Left renal cortex interstitium (tissue), 4 donors: ENCODE results near the gene TPD52L1. TPM values are rescaled to one million over a fixed set of nuclear protein-coding genes. Genes with fewer than 3 reads are reported as not detected.

Experiments used
- DNase-seq, 4 donors: peaks; one replicate each; pipeline ENCODE4 v3.0.0-alpha.2; 2013; ENCODE audit warnings: low read depth in 4 of 4, low spot score in 2 of 4, missing footprints in 1 of 4
- polyA plus RNA-seq, 4 donors: library from polyadenylated mRNA; unstranded; fragments of 120-200 nt; gene quantifications; one replicate each; pipeline ENCODE4 v1.2.1, GENCODE V29; 2013; ENCODE audit not compliant: insufficient read length in 4 of 4

The TPD52L1 gene
- polyA plus RNA-seq, 4 donors: 77.5 to 116 (median 97.5) TPM

DNA sequence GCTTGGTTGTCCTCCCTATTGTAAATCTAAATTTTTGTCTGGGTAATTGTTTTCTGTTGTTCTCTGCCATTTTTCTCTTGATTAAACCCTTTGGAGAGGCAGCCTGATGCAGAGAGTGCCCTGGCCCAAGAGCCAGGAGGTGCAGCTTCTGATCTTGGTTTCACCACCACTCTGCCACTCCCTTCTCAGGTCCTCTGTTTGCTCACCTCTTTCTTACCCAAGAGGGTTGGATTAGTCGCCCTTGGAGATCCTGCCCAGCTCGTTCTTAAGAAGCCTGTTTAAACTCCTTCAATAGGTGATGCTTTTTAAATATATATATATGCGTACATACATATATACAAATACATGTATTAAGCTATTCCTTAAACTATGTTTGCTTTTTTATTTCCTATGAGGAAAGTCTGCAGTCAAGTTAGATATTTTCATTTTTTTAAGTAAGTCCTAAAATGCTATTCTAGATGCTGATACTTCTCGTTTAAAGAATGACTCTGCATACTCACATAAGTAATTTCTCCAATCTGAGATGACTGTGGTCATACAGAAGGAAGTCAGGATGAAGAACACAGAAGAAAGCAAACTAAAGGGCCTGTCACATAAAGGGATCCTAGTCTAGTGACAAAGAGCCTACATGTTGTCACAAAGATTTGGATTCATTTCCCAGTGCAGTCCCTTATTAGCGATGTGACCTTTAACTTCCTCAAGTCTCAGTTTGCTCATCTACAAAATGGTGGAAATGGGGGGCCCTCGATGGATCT is 19.9 kb downstream of the TPD52L1 start:
- DNase-seq: no peak

DNA sequence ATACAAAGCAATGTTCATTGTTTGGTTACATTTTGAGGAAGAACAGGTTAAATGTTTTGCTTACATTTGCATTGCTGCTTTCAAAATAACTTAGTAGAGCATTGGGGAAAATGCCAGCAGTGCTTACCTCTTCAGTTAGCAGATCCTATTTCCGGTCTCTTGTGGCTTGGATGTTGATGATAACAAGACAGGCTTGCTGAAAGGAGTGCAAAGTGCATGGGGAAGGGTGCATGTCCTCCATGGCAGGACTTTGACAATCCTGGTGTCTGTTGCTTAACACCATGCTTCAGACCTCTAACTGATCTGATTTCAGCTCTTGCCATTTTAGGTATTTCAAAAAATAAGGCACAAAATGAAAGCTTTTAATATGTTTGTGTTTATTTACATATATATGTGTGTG is 21.1 kb downstream of the TPD52L1 start:
- no peak for DNase-seq

DNA sequence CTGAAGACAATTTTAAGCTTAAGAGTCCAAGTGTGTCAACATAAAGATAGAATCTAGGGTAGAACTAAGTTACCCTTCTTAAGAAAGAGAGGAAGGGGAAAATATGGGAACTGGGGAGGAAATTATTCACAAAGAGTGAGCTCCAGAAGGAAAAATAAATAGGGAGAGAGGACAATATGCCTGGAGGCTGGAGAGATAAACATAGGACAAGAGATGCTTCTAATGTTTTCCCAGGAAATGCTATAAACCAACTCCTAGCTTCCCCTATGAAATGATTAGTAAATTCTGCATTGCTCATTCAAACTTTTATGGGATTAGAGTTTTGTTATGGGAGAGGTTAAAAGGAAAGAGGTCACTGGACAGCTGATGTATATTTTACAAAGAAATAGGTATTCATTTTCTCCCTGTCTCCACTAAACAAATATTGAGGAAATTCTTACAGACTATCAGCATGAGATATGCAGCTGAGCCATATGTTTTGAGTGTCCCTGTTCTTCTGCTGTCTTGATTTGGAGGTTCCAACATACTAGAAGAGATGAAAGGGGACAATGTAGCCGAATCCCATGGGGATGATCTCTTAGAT is 22.0 kb downstream of the TPD52L1 start:
- DNase-seq: no peak

DNA sequence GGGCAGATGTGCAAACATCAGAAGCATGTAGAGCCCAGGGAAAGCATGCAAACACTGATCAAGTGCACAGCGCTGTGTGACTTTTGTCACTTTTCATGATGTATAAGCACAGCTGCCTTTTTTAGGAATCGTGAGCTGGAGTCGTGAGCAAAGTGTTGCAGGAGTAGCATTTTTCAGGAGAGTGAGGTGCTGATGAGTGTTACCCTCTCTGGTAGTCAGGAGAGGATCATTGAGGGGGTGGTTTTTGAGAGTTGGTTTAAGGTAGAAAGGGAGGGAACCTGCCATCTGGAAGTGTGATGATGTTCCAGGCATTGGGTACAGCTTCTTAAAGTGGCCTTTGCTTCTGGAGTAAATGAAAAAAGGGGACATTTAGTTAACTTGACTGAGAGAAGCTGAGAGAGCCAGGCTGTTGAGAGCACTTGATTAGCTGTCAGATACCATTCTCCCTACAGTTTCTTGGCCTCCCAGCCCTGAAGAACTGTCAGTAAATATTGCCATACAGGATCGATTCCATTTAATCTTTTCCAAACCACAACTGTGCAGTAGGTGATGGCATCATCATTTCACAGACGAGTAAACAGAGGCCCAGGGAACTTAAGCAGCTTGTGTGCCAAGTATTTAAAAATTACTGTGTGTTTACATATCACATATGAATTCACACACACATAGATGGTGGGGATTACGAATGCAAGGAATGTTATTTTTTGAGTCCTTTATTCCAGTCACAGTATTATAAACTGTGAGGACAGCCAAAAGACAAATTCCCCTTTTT is 28.9 kb downstream of the TPD52L1 start:
- DNase-seq: no peak

DNA sequence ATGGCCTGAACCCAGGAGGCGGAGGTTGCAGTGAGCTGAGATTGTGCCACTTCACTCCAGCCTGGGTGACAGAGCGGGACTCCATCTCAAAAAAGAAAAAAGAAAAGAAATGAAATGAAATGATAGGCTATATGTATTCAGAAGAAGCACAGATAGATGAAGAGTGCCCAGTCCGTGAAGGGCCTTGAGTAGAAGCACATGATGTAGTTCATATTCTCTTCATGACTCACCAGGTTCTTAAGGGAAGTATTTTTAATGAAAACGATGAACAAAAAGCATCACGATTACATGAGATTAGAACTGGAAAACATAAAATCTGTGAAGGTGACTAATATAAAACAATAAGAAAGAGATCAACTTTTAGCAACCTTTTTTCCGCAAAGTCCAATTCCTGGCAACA is 29.8 kb downstream of the TPD52L1 start:
- DNase-seq: no peak

DNA sequence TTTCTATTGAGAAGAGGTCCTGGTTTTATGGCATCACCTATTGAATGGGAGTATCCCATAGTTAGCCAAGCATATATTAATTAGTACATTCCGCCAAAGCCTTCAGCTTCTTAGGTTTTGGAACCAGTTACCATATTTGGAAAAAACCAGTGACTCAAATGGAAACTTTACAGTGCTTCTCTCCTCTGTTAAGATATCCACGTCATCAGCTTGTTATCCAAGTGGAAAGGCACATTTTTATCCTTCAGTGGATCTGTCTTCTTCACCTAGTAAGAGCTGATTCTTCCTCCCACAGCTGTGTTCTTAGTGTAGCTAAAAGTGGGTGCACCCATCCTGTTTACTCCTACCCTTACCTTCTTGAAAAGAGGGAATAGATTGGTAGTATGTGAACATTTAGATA is 34.5 kb downstream of the TPD52L1 start:
- no peak for DNase-seq

DNA sequence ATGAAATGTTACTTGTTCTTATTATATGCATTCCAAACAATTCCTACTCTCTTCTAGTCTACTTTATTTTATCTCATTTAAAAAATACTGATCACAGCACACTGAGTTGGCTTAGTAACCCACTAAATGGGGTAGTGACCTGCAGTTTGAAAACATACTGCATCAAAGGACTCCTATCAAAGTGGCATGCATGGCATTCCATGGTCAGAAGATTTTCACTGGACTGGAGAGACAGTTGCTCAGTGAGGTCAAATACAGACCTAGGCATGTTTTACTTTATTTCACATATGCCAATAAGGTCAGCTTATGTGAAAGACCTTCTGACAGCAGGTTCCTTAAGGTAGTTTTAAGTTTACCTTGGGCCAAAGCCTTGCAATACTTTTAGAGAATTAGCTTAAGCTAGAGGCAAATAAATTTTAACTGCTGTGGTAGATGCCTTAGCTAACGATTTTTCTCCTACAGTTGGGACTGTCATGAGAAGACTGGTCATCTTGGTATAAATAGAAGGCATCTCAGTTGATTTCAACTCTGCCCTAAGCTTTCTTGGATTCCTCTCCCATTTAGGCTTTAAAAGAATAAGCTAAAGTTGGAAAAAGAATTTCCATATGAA is 35.1 kb downstream of the TPD52L1 start:
- DNase-seq: no peak

DNA sequence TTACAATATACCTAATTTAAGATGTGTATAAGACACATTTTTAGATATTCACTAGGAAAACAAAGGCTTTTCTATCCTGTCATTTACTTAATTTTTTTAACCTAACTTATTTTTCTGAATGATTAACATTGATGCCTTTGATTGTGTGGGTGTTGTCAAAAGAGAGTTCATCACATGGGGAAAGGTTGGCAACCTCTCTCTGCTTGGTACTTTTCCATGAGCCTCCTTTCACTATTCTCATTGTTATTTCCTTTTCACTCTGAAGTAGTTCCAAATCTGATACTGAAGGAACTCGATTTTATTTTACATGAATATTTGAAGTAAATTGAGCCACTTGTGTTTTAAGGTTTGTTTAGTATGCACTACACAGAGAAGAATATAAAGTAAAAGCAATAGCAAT is 35.9 kb downstream of the TPD52L1 start:
- DNase-seq: no peak

DNA sequence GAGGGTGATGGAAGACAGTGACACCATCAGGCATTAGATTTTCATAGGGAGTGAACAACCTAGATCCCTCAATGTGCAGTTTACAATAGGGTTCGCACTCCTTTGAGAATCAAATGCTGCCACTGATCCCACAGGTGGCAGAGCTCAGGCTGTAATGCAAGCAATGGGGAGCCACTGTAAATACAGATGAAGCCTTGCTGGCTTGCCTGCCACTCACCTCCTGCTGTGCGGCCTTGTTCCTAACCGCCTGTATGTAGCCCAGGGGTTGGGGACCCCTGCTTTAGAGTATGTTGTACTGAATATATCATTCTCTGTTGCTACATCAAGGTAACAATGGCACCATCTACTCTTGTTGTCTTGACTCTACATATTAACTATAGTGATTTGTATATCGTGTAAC is 37.1 kb downstream of the TPD52L1 start:
- no peak for DNase-seq

DNA sequence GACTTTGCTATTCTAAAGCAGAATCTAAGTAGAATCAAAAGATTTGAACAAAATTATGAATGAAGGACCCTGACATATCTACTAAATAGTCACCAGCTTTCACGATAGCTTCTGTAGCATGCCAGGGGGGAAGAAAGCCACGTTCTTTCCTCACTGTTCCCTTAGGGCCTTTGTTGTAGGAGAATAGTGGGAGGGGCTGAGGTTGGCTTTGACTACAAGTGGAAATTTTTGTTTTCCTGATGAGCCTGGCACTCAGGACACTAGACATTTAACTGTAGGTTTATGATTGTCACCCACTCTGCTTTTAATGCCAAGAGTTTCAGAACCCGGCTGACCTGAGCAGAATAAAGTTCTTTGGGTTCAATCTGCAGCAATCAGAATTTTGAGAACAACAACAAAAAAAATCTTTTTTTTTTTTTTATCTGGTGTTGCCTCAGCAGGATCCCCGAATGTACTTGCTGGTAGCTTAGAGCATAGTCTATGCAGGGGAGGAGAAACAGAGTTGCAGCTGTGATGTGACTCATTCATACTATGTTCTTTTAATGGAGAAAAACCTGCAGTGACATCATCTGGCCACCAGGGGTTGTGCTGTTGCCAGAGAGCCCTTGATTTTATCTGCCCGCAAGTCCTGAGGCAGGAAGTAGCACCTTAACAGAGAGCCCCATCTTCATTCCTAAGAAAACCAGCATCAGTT is 38.5 kb downstream of the TPD52L1 start:
- DNase-seq: no peak

DNA sequence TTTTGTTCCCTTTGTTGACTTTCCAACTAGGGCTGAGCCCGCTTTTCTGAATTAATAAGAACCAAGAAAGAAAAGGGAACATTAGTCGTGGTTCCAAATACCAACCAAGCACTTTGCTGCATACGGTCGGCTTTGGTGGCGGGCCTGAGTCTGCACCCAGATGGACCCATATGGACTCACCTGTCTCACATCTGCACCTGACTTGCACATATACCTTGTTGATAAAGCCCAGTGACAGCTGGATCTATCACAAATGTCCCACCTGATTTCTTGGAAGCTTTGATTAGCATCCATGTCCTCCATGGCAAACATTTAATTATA is 39.0 kb downstream of the TPD52L1 start:
- no peak for DNase-seq

DNA sequence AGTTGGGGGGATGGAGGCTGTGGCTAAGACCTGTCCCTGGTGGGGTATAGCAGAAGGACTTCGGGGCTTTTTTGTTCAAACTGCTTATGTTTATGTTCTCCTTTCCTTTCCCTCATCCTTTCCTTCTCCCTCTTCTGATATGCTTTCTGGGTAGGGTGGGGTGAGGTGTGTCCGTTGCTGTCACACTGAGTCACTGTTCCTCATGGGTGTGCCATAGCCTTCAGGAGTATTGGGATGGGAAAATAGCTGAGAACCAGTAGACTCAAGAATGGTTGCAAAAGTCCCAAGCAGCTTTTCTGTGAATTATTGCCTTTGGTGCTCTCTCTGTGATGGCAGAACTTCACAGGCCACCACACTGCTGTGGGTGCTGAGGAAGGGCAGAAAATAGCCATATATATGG is 39.6 kb downstream of the TPD52L1 start:
- DNase-seq: no peak

DNA sequence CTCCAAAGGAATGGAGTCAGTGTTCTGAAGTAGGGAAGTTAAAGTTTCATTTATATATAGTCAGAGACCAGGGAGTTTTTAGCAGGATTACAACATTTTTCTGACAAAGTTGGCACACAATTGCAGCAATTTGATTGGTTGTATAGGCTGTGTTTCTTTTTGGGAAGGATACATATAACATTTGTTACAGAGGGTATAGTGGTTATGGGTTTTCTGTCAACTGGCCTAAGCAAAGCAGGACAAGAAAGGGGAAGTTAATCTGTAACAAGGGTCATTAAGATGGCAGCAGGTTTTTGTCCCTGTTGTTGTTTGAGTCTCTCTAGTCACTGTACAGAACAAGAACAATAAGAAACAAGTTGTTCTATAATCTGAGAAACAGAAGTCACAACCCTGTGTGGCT is 41.4 kb downstream of the TPD52L1 start:
- DNase-seq: no peak

DNA sequence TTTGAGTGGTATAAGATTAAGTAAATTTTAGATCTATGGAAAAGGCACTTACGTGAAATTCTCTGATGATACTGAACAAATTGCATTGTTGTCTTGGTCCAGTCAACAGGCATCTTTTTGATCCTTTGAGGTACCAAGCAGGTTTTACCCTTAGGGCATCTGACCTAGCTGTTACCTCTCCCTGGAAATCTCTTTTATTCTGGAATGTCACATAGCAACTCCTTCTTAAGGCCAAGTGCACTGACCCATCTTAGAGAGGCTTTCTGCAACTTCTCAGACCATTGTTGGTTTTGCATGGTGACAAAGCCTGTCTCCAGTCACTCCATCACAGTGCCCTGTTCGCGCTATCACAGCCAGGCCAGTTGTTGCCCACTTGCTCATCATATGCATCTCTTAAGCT is 42.0 kb downstream of the TPD52L1 start:
- no peak for DNase-seq

DNA sequence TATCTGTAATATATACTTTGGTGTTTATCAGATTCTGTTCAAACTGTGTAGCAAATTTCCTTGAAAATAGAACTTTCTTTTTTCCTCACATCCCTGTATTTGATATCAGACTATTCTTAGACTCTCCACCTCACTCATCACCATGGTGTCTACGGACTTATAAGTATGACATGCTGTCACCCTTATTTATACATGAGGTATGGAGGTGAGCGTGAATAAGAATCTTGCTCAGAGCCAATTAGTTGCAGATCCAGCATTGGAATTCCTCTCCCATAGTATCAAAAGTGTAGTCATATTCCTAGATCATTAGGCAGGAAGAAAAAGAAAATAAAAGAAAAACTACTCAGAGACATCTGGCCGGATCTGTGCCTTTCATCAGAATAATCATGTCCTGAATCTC is 43.0 kb downstream of the TPD52L1 start:
- no peak for DNase-seq

DNA sequence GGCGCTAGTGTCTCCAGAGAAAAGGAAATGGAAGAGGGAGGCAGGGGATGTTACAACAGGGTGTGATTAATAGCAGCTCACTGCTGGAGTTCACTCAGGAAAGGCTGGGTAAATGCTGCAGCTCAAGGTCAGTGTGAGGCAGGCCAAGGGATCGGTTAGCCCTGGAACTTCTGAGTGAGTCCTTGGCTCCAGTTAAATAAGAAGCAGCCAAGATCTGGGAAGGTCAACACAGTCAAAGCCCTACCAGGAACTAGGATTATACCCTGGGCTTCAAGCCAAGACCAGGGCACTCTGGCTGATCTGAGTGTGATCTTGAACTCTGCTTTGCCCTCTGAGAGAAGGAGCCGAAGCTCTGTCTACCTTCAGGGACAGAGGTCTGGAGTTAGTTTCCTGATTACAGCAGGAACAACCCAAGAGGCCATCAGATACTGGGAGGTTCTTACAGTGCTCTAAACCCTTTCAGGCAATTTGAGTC is 44.3 kb downstream of the TPD52L1 start:
- DNase-seq: peak in 1 of 4 donors; percentile 7

DNA sequence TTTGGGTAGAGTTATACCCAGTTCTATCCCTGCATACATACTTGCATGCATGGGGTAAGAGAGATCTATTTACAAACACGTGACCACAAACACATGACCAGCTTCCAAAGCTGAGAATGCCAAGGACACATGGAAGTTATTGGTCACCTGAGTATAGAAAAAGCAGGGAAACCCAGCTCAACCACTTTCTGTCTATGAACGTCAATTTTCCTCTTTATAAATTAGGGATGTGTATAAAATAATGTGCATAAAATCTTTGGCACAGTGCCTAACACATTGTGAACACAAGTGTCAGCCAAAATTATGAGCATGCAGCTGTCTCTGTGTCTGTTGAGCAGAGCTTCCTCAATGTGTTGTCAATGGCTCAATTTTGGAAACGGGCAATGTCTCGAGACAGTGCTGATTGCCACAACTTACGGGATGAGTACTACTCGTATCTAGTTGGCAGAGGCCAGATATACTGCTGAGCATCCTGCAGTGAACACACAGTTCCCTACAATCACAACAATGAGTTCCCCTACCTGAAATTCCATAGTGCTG is 44.9 kb downstream of the TPD52L1 start:
- no peak for DNase-seq

DNA sequence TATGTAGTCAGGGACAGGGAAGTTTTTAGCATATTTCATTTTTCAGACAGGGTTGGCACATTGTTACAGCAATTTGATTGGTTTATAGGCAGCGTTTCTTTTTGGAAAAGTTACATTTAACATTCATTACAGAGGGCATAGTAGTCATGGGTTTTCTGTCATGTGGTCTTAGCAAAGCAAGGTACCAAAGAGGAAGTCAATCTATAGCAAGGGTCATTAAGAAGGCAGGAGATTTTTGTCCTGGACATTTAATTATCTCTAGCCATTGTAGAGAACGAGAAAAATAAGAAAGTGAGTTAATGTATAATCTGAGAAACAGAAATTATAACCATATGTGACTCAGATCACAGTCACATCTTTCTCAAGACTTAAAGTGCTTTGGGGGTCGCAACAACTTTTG is 47.4 kb downstream of the TPD52L1 start:
- no peak for DNase-seq

DNA sequence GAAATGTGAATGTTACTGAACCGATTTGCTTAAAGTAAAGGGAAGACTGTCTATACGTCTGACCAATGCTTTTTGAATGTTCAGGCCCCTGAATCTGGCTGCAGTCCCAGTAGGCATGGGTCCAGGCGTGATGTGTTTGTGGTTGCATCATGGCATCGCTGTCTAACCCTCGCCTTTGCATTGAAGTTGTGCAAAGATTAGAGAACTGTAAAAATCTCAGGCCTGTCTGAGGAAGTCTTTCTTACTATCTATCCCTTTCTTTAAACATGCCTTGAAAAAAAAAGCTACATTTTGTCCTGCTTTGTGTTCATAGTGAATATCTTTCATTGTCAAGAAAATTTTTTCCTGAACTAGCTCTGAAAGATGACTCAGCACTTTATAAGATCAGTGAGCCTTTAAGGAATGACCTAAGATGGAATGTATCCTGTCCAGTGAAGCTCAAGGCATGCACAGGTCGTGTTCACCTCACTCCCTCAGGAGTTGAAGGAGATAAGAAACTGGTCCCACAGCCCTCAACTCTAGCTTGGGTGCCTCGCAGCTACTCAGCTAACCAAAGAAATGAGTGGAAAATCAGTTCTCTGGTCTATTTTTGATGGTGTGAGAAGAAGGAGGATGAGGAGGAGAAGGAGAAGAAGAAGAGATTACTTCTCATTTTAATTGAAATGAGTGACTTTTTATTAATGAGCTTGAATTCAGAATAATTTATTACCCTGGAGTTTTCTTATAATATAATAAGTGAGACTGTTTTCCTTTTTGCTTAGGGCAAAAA is 48.6 kb downstream of the TPD52L1 start:
- DNase-seq: no peak

DNA sequence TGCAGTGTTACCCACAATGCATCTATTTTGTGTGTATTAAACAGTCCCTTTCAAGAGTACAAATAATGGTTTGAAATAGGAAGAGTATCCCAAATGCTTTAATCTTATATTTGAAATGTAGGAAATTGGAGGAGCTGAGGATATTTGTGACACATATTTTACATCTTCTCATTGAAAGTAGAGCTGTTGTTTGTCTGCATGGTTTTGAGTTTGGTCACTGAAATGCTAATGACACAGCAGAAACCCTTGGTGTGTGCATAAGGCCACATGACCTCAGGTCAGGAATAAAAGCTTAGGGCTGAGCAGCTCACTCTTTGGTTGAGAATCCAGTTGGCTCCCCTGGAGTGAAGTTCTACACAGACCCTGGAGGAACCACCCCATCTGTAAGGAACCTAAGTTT is 49.8 kb downstream of the TPD52L1 start:
- no peak for DNase-seq
